T-cell (primary cell): ENCODE results near the gene TCERG1L. TPM values are rescaled to one million over a fixed set of nuclear protein-coding genes. Genes with fewer than 3 reads are reported as not detected.

Source experiments
- ATAC-seq, 4 experiments: fragments of 200-7000 bp in 3 of 4; fragments of 150-1000 bp in 1 of 4; cut with Tn5 transposase; replicated peaks in 1 of 4; 1 replicate in 3 of 4; 2 replicates in 1 of 4; pipeline ENCODE4 v1.10.0; 2021; ENCODE audit warnings: moderate library complexity in 3 of 4, mild to moderate bottlenecking in 2 of 4, moderate number of reproducible peaks in 1 of 4
- CTCF ChIA-PET, 2 donors: fragments of 300-600 bp; sonication (Branson Sonifier 250); formaldehyde crosslinking; loops; one replicate each; lab custom pipeline; 2022; ENCODE audit warnings: antibody characterized with exemption in 2 of 2; lab: Charles Lee
- POLR2A ChIA-PET, 2 donors: fragments of 300-600 bp; sonication (Branson Sonifier 250); formaldehyde crosslinking; loops; one replicate each; lab custom pipeline; 2022; ENCODE audit warnings: antibody characterized with exemption in 2 of 2; lab: Charles Lee
- DNase-seq, 35 experiments: peaks; one replicate each; pipeline versions ENCODE4 v3.0.0 to v3.0.0-alpha.2; 2013 to 2023
- H3K27ac ChIP-seq: one replicate; pipeline ENCODE4 v1.5.1; 2013; ENCODE audit warnings: low read length
- H3K27me3 ChIP-seq, 2 experiments: replicated peaks in 1 of 2; 1 replicate in 1 of 2; 2 replicates in 1 of 2; pipeline versions ENCODE4 v1.6.1 to v1.7.0; 2013; ENCODE audit warnings: low read length in 1 of 2, mixed read lengths in 1 of 2; ENCODE audit not compliant: control insufficient read depth in 2 of 2, insufficient read depth in 2 of 2; ENCODE audit errors: extremely low read depth in 1 of 2
- H3K36me3 ChIP-seq, 2 donors: 1 replicate in 1 of 2; 2 replicates in 1 of 2; pipeline versions ENCODE4 v1.6.1 to v1.7.0; 2013; ENCODE audit warnings: low read length in 1 of 2; ENCODE audit not compliant: control insufficient read depth in 2 of 2, insufficient read depth in 1 of 2; ENCODE audit errors: extremely low read depth in 1 of 2
- H3K4me1 ChIP-seq, 2 experiments: 1 replicate in 1 of 2; 2 replicates in 1 of 2; pipeline versions ENCODE4 v1.6.1 to v1.7.0; 2013; ENCODE audit warnings: low read length in 2 of 2, mixed read lengths in 1 of 2; ENCODE audit not compliant: insufficient read depth in 2 of 2, control insufficient read depth in 1 of 2; ENCODE audit errors: extremely low read depth in 1 of 2
- H3K4me3 ChIP-seq, 2 donors: 1 replicate in 1 of 2; 2 replicates in 1 of 2; pipeline versions ENCODE4 v1.5.1 to v1.7.0; 2013; ENCODE audit warnings: mild to moderate bottlenecking in 2 of 2, low read length in 1 of 2, moderate library complexity in 1 of 2; ENCODE audit not compliant: control insufficient read depth in 1 of 2; ENCODE audit errors: extremely low read depth in 1 of 2
- H3K9me3 ChIP-seq: 2 replicates; pipeline ENCODE4 v1.7.0; 2013
- H3K27ac Mint-ChIP-seq, 2 donors: one replicate each; pipeline ENCODE4 v1.8.0; 2020 to 2021; ENCODE audit warnings: mild to moderate bottlenecking in 2 of 2, mixed read lengths in 2 of 2
- H3K27me3 Mint-ChIP-seq, 2 donors: one replicate each; pipeline ENCODE4 v1.8.0; 2021 to 2022; ENCODE audit warnings: mixed read lengths in 2 of 2
- H3K36me3 Mint-ChIP-seq: one replicate; pipeline ENCODE4 v1.8.0; 2021; ENCODE audit warnings: mixed read lengths
- H3K4me1 Mint-ChIP-seq, 3 donors: one replicate each; pipeline ENCODE4 v1.8.0; 2020 to 2022; ENCODE audit warnings: mixed read lengths in 3 of 3, mild to moderate bottlenecking in 1 of 3
- H3K4me3 Mint-ChIP-seq, 3 donors: one replicate each; pipeline ENCODE4 v1.8.0; 2020 to 2022; ENCODE audit warnings: mild to moderate bottlenecking in 3 of 3, mixed read lengths in 3 of 3, moderate library complexity in 3 of 3
- H3K9me3 Mint-ChIP-seq, 3 donors: one replicate each; pipeline ENCODE4 v1.8.0; 2020 to 2022; ENCODE audit warnings: mixed read lengths in 3 of 3
- WGBS: methylation state at CpG from one replicate; pipeline ENCODE4 v1.1.5; 2013; ENCODE audit warnings: missing lambda C conversion rate; ENCODE audit not compliant: insufficient coverage; 5-methylcytosine and 5-hydroxymethylcytosine counted together
- total RNA-seq, 35 experiments: library from RNA in 6 of 35; stranded (reverse) in 6 of 35; fragments of 120-200 nt in 1 of 35; gene quantifications; one replicate each; pipeline versions ENCODE4 v1.2.1 to v1.2.4 and lab custom pipeline; 2013 to 2026

TCERG1L gene
- total RNA-seq, 5 donors from 2014 or later (not counting 1 experiment from before 2014, with no cell fraction given), result 0.13 to 0.29 (median 0.21) TPM; not detected in 1

GRCh38 chr10:131223422-131223821, 88.1 kb downstream of the TCERG1L start:
- WGBS, result 91% methylated on average over 4 of the region's 4 CpGs
- ChIA-PET POLR2A (no interaction called here), CTCF (no interaction called here)
- Mint-ChIP-seq H3K4me3 (no peak overlapping the region), H3K27me3 (no peaks in the 10 kb centered on the region), H3K36me3 (no peaks in the 10 kb centered on the region), H3K4me1 (no peaks in the 10 kb centered on the region), H3K27ac (no peak overlapping the region), H3K9me3 (no peaks in the 10 kb centered on the region)
- H3K27me3 ChIP-seq, result peaks cover 0 to 9% of the 10 kb centered on the region in 2 experiments
- H3K27ac ChIP-seq, result no peak overlapping the region
- no peaks in the 10 kb centered on the region for H3K4me1 ChIP-seq
- no peak for DNase-seq
- ATAC-seq, result no peak
- no peak overlapping the region for H3K4me3 ChIP-seq
- no peaks in the 10 kb centered on the region for H3K9me3 ChIP-seq
- H3K36me3 ChIP-seq, result no peaks in the 10 kb centered on the region

- no peaks in the 10 kb centered on the region for H3K27me3 Mint-ChIP-seq
- H3K27ac Mint-ChIP-seq, result no peak overlapping the region
- POLR2A ChIA-PET, result no interaction called here
- CTCF ChIA-PET, result no interaction called here
- H3K27me3 ChIP-seq, result peaks cover 0 to 9% of the 10 kb centered on the region in 2 experiments
- no peaks in the 10 kb centered on the region for H3K36me3 ChIP-seq
- H3K9me3 ChIP-seq, result no peaks in the 10 kb centered on the region
- no peak overlapping the region for H3K4me3 Mint-ChIP-seq
- no peaks in the 10 kb centered on the region for H3K9me3 Mint-ChIP-seq
- H3K4me1 ChIP-seq, result no peaks in the 10 kb centered on the region
- 90% methylated on average over 14 of the region's 16 CpGs for WGBS
- no peak overlapping the region for H3K4me3 ChIP-seq
- DNase-seq, result no peak
- ATAC-seq, result no peak
- H3K36me3 Mint-ChIP-seq, result no peaks in the 10 kb centered on the region
- H3K4me1 Mint-ChIP-seq, result no peaks in the 10 kb centered on the region
- no peak overlapping the region for H3K27ac ChIP-seq
Observed at GRCh38 chr10:131222986-131223385, 88.5 kb downstream of the TCERG1L start.

GRCh38 chr10:131221632-131222277, 89.8 kb downstream of the TCERG1L start:
- DNase-seq, result no peak
- H3K4me1 Mint-ChIP-seq, result no peaks in the 10 kb centered on the region

GRCh38 chr10:131220601-131221171, 90.8 kb downstream of the TCERG1L start:
- Histone ChIP-seq H3K27ac (no peak overlapping the region), H3K4me3 (no peak overlapping the region), H3K9me3 (no peaks in the 10 kb centered on the region), H3K36me3 (no peaks in the 10 kb centered on the region), H3K27me3 (peaks cover 0 to 9% of the 10 kb centered on the region in 2 experiments), H3K4me1 (no peaks in the 10 kb centered on the region)
- no peaks in the 10 kb centered on the region for H3K4me1 Mint-ChIP-seq
- 83% methylated on average over 10 of the region's 11 CpGs for WGBS
- CTCF ChIA-PET, result no interaction called here
- no peak for ATAC-seq
- no peaks in the 10 kb centered on the region for H3K9me3 Mint-ChIP-seq
- no peak for DNase-seq
- POLR2A ChIA-PET, result no interaction called here
- no peak overlapping the region for H3K27ac Mint-ChIP-seq
- H3K4me3 Mint-ChIP-seq, result no peak overlapping the region
- no peaks in the 10 kb centered on the region for H3K36me3 Mint-ChIP-seq
- H3K27me3 Mint-ChIP-seq, result no peaks in the 10 kb centered on the region

More at GRCh38 chr10:131221632-131222277, 89.8 kb downstream of the TCERG1L start:
- ChIA-PET CTCF (no interaction called here), POLR2A (no interaction called here)
- H3K27ac ChIP-seq, result no peak overlapping the region
- Mint-ChIP-seq H3K27ac (no peak overlapping the region), H3K36me3 (no peaks in the 10 kb centered on the region), H3K9me3 (no peaks in the 10 kb centered on the region), H3K4me3 (no peak overlapping the region), H3K27me3 (no peaks in the 10 kb centered on the region)
- no peak for ATAC-seq
- H3K4me3 ChIP-seq, result no peak overlapping the region
- no peaks in the 10 kb centered on the region for H3K9me3 ChIP-seq
- WGBS, result 90% methylated on average over 16 of the region's 23 CpGs
- H3K4me1 ChIP-seq, result no peaks in the 10 kb centered on the region
- no peaks in the 10 kb centered on the region for H3K36me3 ChIP-seq
- peaks cover 0 to 9% of the 10 kb centered on the region in 2 experiments for H3K27me3 ChIP-seq

GRCh38 chr10:131219955-131220489, 91.5 kb downstream of the TCERG1L start:
- no peak overlapping the region for H3K27ac ChIP-seq
- POLR2A ChIA-PET, result no interaction called here
- CTCF ChIA-PET, result no interaction called here
- Mint-ChIP-seq H3K4me3 (no peak overlapping the region), H3K27me3 (no peaks in the 10 kb centered on the region), H3K27ac (no peak overlapping the region), H3K4me1 (no peaks in the 10 kb centered on the region), H3K9me3 (no peaks in the 10 kb centered on the region), H3K36me3 (no peaks in the 10 kb centered on the region)
- no peaks in the 10 kb centered on the region for H3K4me1 ChIP-seq
- ATAC-seq (no peak), DNase-seq (no peak)
- no peak overlapping the region for H3K4me3 ChIP-seq
- no peaks in the 10 kb centered on the region for H3K36me3 ChIP-seq
- peaks cover 0 to 9% of the 10 kb centered on the region in 2 experiments for H3K27me3 ChIP-seq
- no peaks in the 10 kb centered on the region for H3K9me3 ChIP-seq
- 80% methylated on average over 14 of the region's 15 CpGs for WGBS

GRCh38 chr10:131219584-131219886, 92.0 kb downstream of the TCERG1L start:
- DNase-seq (no peak), ATAC-seq (no peak)
- no peaks in the 10 kb centered on the region for H3K9me3 ChIP-seq
- CTCF ChIA-PET, result no interaction called here
- no peaks in the 10 kb centered on the region for H3K36me3 ChIP-seq
- Mint-ChIP-seq H3K9me3 (no peaks in the 10 kb centered on the region), H3K4me1 (no peaks in the 10 kb centered on the region), H3K36me3 (no peaks in the 10 kb centered on the region), H3K27me3 (no peaks in the 10 kb centered on the region), H3K27ac (no peak overlapping the region), H3K4me3 (no peak overlapping the region)
- POLR2A ChIA-PET, result no interaction called here
- H3K4me3 ChIP-seq, result no peak overlapping the region
- H3K27me3 ChIP-seq, result peaks cover 0 to 9% of the 10 kb centered on the region in 2 experiments
- no peaks in the 10 kb centered on the region for H3K4me1 ChIP-seq
- no peak overlapping the region for H3K27ac ChIP-seq
- 93% methylated on average over 7 of the region's 10 CpGs for WGBS
